ENCODE results near the gene SMARCC2. TPM values are rescaled to one million over a fixed set of nuclear protein-coding genes. Genes with fewer than 3 reads are reported as not detected.

SMARCC2 gene
- total RNA-seq, 8 experiments from 2014 or later, result 18.1 to 110 (median 77.9) TPM

- ATAC-seq (replicated peaks in 6 of 8), result peak; percentile 3 to 16 (median 9)
- WGBS, 10 experiments, result 0 to 10% (median 0%) methylated on average over 2 to 3 of the region's 8 CpGs; no CpG with 5 or more reads in 5 of the 10 experiments
- peak overlapping the region; percentile 88 to 90 for H3K27ac ChIP-seq
- peak overlapping the region; percentile 55 to 95 (median 70) for H3K4me3 ChIP-seq
- H3K4me1 ChIP-seq (replicated peaks in 1 of 2), result peaks cover 16 to 20% of the 10 kb centered on the region in 2 donors
- in situ Hi-C loops (cut with MboI; ENCODE audit: low pct_unique_long_range_greater_than_20kb in 2 of 9, low sequenced_read_pairs in 9 of 9, unreplicated experiment in 9 of 9), result loop anchor here in 1 of 9 experiments (25.0 kb wide), 1 partner anchor 109 kb away; the partner anchor contains the start of genes ANKRD52 and COQ10A
Measured at GRCh38 chr12:56152756-56153677, 36.3 kb downstream of the SMARCC2 start.

DNA sequence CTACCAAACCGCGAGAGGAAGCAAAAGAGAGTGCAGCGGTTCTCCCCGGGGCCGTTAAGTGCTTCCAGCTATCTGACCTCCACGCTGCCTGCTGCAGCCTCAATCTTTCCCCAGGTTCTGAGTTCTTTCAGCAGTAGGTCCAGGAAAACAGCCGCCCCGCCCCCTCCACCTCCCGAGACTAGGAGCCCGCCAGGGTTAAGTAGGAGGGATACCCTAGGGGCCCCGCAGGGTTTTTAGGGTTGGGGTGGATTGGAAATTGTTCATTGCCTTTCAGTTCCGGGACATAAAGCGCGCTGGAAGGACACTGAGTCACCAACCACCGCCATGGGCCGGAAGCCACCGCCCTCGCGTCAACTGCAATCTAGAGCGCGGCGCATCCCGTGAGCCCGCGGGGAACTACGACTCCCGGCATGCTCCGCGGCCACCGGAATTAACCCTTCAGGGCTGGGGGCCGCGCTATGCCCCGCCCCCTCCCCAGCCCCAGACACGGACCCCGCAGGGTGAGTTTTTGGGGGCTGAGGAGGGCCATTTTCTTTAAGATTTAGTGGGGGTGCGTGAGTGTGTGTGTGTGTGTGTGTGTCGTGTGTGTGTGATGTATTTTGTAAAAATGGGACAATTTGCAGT is 37.0 kb downstream of the SMARCC2 start, which contains the start of gene MYL6B:
Gene MYL6B (plus strand): TSS at position 456 of the 624 bp plus-strand sequence. CDS start 1,332 bp downstream, outside the sequence.
- Histone ChIP-seq H3K4me1 (replicated peaks in 1 of 2) (peaks cover 15 to 20% of the 10 kb centered on the region in 2 donors), H3K27ac (peak within 1 kb of the TSS; percentile 88 to 90), H3K4me3 (peak within 1 kb of the TSS; percentile 55 to 95 (median 70))
- WGBS, 10 experiments, result 2% methylated on average over 9 to 14 of the region's 37 CpGs; no CpG with 5 or more reads in 8 of the 10 experiments
- in situ Hi-C loops (cut with MboI; ENCODE audit: low pct_unique_long_range_greater_than_20kb in 2 of 9, low sequenced_read_pairs in 9 of 9, unreplicated experiment in 9 of 9), result loop anchor here in 1 of 9 experiments (25.0 kb wide), 1 partner anchor 110 kb away; the partner anchor contains the start of genes ANKRD52 and COQ10A
- ATAC-seq (replicated peaks in 6 of 8), result peak; percentile 88 to 94 (median 92)

- peaks cover 11 to 15% of the 10 kb centered on the region in 2 donors for H3K4me1 ChIP-seq (replicated peaks in 1 of 2)
- WGBS, 10 experiments, result 0 to 20% (median 12%) methylated on average over 1 to 11 of the region's 12 CpGs; no CpG with 5 or more reads in 4 of the 10 experiments
- peak overlapping the region; percentile 55 to 95 (median 70) for H3K4me3 ChIP-seq
- ATAC-seq (replicated peaks in 6 of 8), result peak; percentile 31 to 58 (median 42)
- in situ Hi-C loops (cut with MboI; ENCODE audit: low pct_unique_long_range_greater_than_20kb in 2 of 9, low sequenced_read_pairs in 9 of 9, unreplicated experiment in 9 of 9), result loop anchor here in 1 of 9 experiments (25.0 kb wide), 1 partner anchor 111 kb away; the partner anchor contains the start of genes ANKRD52 and COQ10A
- peak overlapping the region; percentile 88 to 90 for H3K27ac ChIP-seq
Measured at GRCh38 chr12:56151672-56152131, 37.6 kb downstream of the SMARCC2 start.

- Histone ChIP-seq H3K4me3 (no peak overlapping the region), H3K4me1 (replicated peaks in 1 of 2) (peaks cover 11 to 15% of the 10 kb centered on the region in 2 donors), H3K27ac (no peak overlapping the region)
- WGBS, 10 experiments, result 67 to 100% (median 88%) methylated on average over 1 to 3 of the region's 3 CpGs; no CpG with 5 or more reads in 1 of the 10 experiments
- ATAC-seq (replicated peaks in 6 of 8), result no peak
- in situ Hi-C loops (cut with MboI; ENCODE audit: low pct_unique_long_range_greater_than_20kb in 2 of 9, low sequenced_read_pairs in 9 of 9, unreplicated experiment in 9 of 9), result loop anchor here in 1 of 9 experiments (25.0 kb wide), 1 partner anchor 112 kb away; the partner anchor contains the start of genes ANKRD52 and COQ10A
Measured at GRCh38 chr12:56150563-56150962, 38.7 kb downstream of the SMARCC2 start.

GRCh38 chr12:56146492-56147460 is 42.5 kb downstream of the SMARCC2 start:
- peaks cover 3 to 7% of the 10 kb centered on the region in 2 donors for H3K4me1 ChIP-seq (replicated peaks in 1 of 2)
- in situ Hi-C loops (cut with MboI; ENCODE audit: low pct_unique_long_range_greater_than_20kb in 2 of 9, low sequenced_read_pairs in 9 of 9, unreplicated experiment in 9 of 9), result no loop called here
- H3K27ac ChIP-seq, result no peak overlapping the region
- WGBS, 10 experiments, result 58 to 100% (median 90%) methylated on average over 3 to 12 of the region's 13 CpGs
- H3K4me3 ChIP-seq, result no peak overlapping the region
- ATAC-seq (replicated peaks in 6 of 8), result peak in 2 of 8 experiments; percentile 8 to 37

- no peak overlapping the region for H3K4me3 ChIP-seq
- in situ Hi-C loops (cut with MboI; ENCODE audit: low pct_unique_long_range_greater_than_20kb in 2 of 9, low sequenced_read_pairs in 9 of 9, unreplicated experiment in 9 of 9), result no loop called here
- H3K27ac ChIP-seq, result no peak overlapping the region
- no peaks in the 10 kb centered on the region for H3K4me1 ChIP-seq (replicated peaks in 1 of 2)
- ATAC-seq (replicated peaks in 6 of 8), result no peak
- 70 to 100% (median 93%) methylated on average over 1 to 3 of the region's 3 CpGs; no CpG with 5 or more reads in 2 of the 10 experiments for WGBS, 10 experiments
Measured at GRCh38 chr12:56145217-56145616, 44.1 kb downstream of the SMARCC2 start.

GRCh38 chr12:56143870-56144269 is 45.4 kb downstream of the SMARCC2 start:
- in situ Hi-C loops (cut with MboI; ENCODE audit: low pct_unique_long_range_greater_than_20kb in 2 of 9, low sequenced_read_pairs in 9 of 9, unreplicated experiment in 9 of 9), result no loop called here
- no peak for ATAC-seq (replicated peaks in 6 of 8)
- 80 to 100% (median 94%) methylated on average over 1 to 6 of the region's 8 CpGs; no CpG with 5 or more reads in 3 of the 10 experiments for WGBS, 10 experiments

DNA sequence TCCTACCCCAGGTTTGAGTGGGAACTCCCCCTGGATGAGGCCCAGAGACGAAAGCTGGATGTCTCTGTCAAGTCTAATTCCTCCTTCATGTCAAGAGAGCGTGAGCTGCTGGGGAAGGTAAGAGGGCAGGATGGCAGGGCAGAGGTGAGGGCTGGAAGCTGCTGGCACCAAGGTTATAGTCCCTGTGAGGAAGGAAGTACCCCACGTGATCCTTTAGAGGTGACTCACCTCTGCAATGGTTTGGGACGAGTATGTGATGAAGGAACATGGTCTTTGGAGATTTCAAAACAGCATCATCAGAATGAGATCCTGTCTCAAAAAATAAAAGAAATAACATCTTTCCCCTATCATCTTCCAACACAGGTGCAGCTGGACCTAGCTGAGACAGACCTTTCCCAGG is 46.1 kb downstream of the SMARCC2 start:
- 80 to 100% (median 90%) methylated on average over 1 to 4 of the region's 4 CpGs; no CpG with 5 or more reads in 5 of the 10 experiments for WGBS, 10 experiments
- in situ Hi-C loops (cut with MboI; ENCODE audit: low pct_unique_long_range_greater_than_20kb in 2 of 9, low sequenced_read_pairs in 9 of 9, unreplicated experiment in 9 of 9), result no loop called here
- no peak overlapping the region for H3K27ac ChIP-seq
- no peaks in the 10 kb centered on the region for H3K4me1 ChIP-seq (replicated peaks in 1 of 2)
- H3K4me3 ChIP-seq, result no peak overlapping the region
- ATAC-seq (replicated peaks in 6 of 8), result no peak

More at GRCh38 chr12:56143870-56144269, 45.4 kb downstream of the SMARCC2 start:
- Histone ChIP-seq H3K4me3 (no peak overlapping the region), H3K27ac (no peak overlapping the region), H3K4me1 (replicated peaks in 1 of 2) (no peaks in the 10 kb centered on the region)

- no peak for ATAC-seq (replicated peaks in 6 of 8)
- H3K4me1 ChIP-seq (replicated peaks in 1 of 2), result no peaks in the 10 kb centered on the region
- WGBS, 10 experiments, result 60 to 100% (median 100%) methylated on average over 1 to 9 of the region's 19 CpGs; no CpG with 5 or more reads in 1 of the 10 experiments
- H3K4me3 ChIP-seq, result no peak overlapping the region
- in situ Hi-C loops (cut with MboI; ENCODE audit: low pct_unique_long_range_greater_than_20kb in 2 of 9, low sequenced_read_pairs in 9 of 9, unreplicated experiment in 9 of 9), result no loop called here
- H3K27ac ChIP-seq, result no peak overlapping the region
Measured at GRCh38 chr12:56141946-56142784, 47.1 kb downstream of the SMARCC2 start.

DNA sequence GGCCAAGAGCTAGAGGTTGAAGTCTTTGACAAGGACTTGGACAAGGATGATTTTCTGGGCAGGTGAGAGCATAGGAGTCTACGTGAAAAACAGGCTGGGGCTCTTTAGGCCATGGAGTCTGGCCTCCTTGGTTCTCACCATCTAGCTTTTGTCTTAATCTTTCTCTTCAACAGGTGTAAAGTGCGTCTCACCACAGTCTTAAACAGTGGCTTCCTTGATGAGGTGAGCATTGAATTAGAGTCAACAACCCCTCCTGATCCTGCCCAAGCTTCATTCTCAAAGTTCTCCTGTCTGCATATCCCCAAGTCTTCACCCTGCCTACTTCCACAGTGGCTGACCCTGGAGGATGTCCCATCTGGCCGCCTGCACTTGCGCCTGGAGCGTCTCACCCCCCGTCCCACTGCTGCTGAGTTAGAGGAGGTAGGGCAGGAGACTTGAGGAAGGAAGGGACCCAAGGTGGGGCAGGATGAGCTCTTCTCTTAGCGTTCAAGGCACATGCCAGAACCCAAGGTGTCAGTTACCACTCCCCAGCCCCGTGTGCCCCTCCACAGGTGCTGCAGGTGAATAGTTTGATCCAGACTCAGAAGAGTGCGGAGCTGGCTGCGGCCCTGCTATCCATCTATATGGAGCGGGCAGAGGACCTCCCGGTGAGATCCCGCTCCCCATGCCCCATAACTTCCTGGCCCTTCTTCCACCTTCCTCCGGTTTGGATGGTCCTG is 51.3 kb downstream of the SMARCC2 start:
- in situ Hi-C loops (cut with MboI; ENCODE audit: low pct_unique_long_range_greater_than_20kb in 2 of 9, low sequenced_read_pairs in 9 of 9, unreplicated experiment in 9 of 9), result no loop called here
- Histone ChIP-seq H3K4me3 (no peak overlapping the region), H3K27ac (no peak overlapping the region), H3K4me1 (replicated peaks in 1 of 2) (no peaks in the 10 kb centered on the region)
- no peak for ATAC-seq (replicated peaks in 6 of 8)
- 83 to 100% (median 100%) methylated on average over 1 to 7 of the region's 14 CpGs; no CpG with 5 or more reads in 2 of the 10 experiments for WGBS, 10 experiments
